NB4 (cell line): ENCODE results near the gene WARS2.

ENCODE experiments used
- POLR2A ChIP-seq: IDR thresholded peaks from 2 replicates; pipeline ENCODE4 v1.6.1; 2011; ENCODE audit warnings: mild to moderate bottlenecking; ENCODE audit not compliant: insufficient read length; ENCODE audit errors: extremely low read depth
- TF ChIP-seq, protein P1 (sequence below): IDR thresholded peaks from one replicate; pipeline ENCODE4 v1.5.1; 2012; ENCODE audit warnings: low read depth, low read length
- TF ChIP-seq, protein P2 (sequence below): IDR thresholded peaks from 2 replicates; pipeline ENCODE4 v1.6.1; 2011; ENCODE audit warnings: low read depth, low read length

DNA sequence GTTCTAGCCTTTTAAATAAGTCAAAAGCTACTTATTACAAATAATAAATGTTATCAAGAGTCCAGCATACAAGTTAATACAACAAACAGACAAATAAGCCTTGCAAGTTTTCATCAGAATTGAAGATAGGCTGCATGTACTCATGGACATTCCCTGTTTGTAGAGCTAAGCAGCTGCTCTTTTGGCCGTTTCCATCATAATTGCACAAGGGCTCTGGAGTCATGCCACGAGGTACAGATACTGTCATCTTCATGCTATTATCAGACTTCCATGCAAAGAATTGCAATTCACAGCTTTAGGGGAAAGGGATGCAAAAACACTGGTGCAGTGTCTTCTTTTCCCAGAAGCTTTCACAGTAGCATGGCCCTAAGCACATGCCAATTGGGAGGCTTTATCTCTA is 99.5 kb downstream of the WARS2 start:
- TF ChIP-seq, protein P1, sequence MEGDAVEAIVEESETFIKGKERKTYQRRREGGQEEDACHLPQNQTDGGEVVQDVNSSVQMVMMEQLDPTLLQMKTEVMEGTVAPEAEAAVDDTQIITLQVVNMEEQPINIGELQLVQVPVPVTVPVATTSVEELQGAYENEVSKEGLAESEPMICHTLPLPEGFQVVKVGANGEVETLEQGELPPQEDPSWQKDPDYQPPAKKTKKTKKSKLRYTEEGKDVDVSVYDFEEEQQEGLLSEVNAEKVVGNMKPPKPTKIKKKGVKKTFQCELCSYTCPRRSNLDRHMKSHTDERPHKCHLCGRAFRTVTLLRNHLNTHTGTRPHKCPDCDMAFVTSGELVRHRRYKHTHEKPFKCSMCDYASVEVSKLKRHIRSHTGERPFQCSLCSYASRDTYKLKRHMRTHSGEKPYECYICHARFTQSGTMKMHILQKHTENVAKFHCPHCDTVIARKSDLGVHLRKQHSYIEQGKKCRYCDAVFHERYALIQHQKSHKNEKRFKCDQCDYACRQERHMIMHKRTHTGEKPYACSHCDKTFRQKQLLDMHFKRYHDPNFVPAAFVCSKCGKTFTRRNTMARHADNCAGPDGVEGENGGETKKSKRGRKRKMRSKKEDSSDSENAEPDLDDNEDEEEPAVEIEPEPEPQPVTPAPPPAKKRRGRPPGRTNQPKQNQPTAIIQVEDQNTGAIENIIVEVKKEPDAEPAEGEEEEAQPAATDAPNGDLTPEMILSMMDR: no peak
- TF ChIP-seq POLR2A: no peak
- TF ChIP-seq, protein P2, sequence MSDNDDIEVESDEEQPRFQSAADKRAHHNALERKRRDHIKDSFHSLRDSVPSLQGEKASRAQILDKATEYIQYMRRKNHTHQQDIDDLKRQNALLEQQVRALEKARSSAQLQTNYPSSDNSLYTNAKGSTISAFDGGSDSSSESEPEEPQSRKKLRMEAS: no peak
